Gastrocnemius medialis (tissue), 4 donors: Measurements from ENCODE around the gene TFB1M. TPM values are rescaled to one million over a fixed set of nuclear protein-coding genes. Genes with fewer than 3 reads are reported as not detected.
"Not testable (repeated sequence)": the region's sequence is repeated elsewhere in the genome, so short reads cannot be mapped to it uniquely, and the experiment has no call there.

Source experiments
- ATAC-seq, 2 donors: fragments of 150-250 bp; one replicate each; pipeline ENCODE4 v1.9.1; 2016
- DNase-seq, 2 donors: peaks; one replicate each; pipeline ENCODE4 v3.0.0-alpha.2; 2019
- H3K27ac ChIP-seq, 4 donors: fragments of 200-600 bp; sonication (generic); 1 replicate in 1 of 4; 2 replicates in 3 of 4; pipeline ENCODE4 v1.5.1; 2016 to 2018; ENCODE audit warnings: mild to moderate bottlenecking in 2 of 4, moderate library complexity in 1 of 4
- H3K27me3 ChIP-seq, 3 donors: fragments of 200-600 bp; sonication (generic) in 2 of 3; 1 replicate in 1 of 3; 2 replicates in 2 of 3; pipeline versions ENCODE4 v1.5.1 to v1.6.0; 2016 to 2019; ENCODE audit warnings: mild to moderate bottlenecking in 1 of 3, moderate library complexity in 1 of 3
- H3K36me3 ChIP-seq, 2 donors: fragments of 200-600 bp; sonication (generic) in 1 of 2; one replicate each; pipeline ENCODE4 v1.5.1; 2017 to 2018
- H3K4me1 ChIP-seq, 2 donors: fragments of 200-600 bp; sonication (generic) in 1 of 2; one replicate each; pipeline ENCODE4 v1.5.1; 2016 to 2017; ENCODE audit warnings: mild to moderate bottlenecking in 2 of 2
- H3K4me3 ChIP-seq, 4 donors: fragments of 200-600 bp; sonication (generic) in 3 of 4; 1 replicate in 1 of 4; 2 replicates in 3 of 4; pipeline ENCODE4 v1.5.1; 2016 to 2019; ENCODE audit warnings: mild to moderate bottlenecking in 2 of 4
- H3K9me3 ChIP-seq, 3 donors: fragments of 200-600 bp; sonication (generic) in 2 of 3; 1 replicate in 1 of 3; 2 replicates in 2 of 3; pipeline ENCODE4 v1.5.1; 2016 to 2019
- POLR2A ChIP-seq, 2 donors: fragments of 450-650 bp; IDR thresholded peaks; one replicate each; pipeline ENCODE4 v1.6.1; 2017; ENCODE audit warnings: antibody characterized with exemption in 2 of 2, mild to moderate bottlenecking in 2 of 2, moderate library complexity in 2 of 2
- in situ Hi-C, 4 donors: fragments of 200-750 bp; cut with MboI; loops; one replicate each; pipeline versions ENCODE4 v1.15.0 to v1.8.0; 2017; ENCODE audit warnings: low sequenced_read_pairs in 4 of 4
- intact Hi-C: fragments of 100-400 bp; cut with DNase I; formaldehyde crosslinking; loops from one replicate; pipeline ENCODE4 v1.15.1; 2023; ENCODE audit warnings: low total_unique reads
- total RNA-seq, 4 donors: library from RNA; depleted of rRNA; stranded (reverse); fragments of >200 nt; gene quantifications; one replicate each; pipeline versions ENCODE4 v1.1.0 to v1.2.3, GENCODE V29; 2016
- TF ChIP-seq, protein P1 (sequence below), 5 experiments: fragments of 450-650 bp in 3 of 5; fragments of 200-600 bp in 2 of 5; sonication (generic) in 2 of 5; IDR thresholded peaks in 4 of 5; conservative IDR thresholded peaks in 1 of 5; 1 replicate in 4 of 5; 2 replicates in 1 of 5; pipeline ENCODE4 v1.5.1; 2016 to 2019; ENCODE audit warnings: antibody characterized with exemption in 5 of 5, mild to moderate bottlenecking in 3 of 5, moderate library complexity in 3 of 5

Gene TFB1M
- total RNA-seq, 4 donors from 2014 or later: 13.4 to 34.4 (median 29.2) TPM

DNA sequence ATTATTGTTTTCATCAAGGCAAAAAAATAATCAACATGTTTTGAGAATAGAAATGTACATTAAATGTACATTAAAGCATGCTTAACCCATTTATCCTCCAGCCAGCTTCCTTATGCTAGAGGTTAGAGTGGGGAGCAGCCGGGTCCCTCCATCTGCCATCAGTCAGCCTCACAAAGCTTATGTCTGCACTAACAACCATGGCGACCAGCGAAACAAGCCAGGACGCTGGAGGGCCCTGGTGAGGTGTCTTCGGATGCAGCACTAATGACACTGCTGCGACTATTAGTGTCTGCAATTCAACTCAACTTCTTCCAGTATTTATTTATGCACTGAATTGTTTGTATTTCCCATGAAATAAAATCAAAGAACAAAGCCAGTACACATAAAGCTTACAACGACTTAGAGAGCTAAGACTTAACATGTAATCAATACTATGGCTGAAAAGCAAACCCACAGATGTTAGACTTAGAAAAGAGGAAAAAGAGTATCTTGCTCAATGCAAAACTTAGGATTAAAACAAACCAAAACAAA lies 43.7 kb downstream of the TFB1M start:
- no peaks in the 10 kb centered on the region for H3K27me3 ChIP-seq
- no peak for DNase-seq
- intact Hi-C loops: no loop called here
- H3K9me3 ChIP-seq: no peaks in the 10 kb centered on the region
- H3K4me3 ChIP-seq: no peak overlapping the region
- peaks cover 12 to 31% of the 10 kb centered on the region in 2 donors for H3K4me1 ChIP-seq
- no peak overlapping the region for H3K27ac ChIP-seq
- no peak for ATAC-seq
- no peak for TF ChIP-seq POLR2A (IDR thresholded peaks at IDR 0.05)
- TF ChIP-seq, protein P1, sequence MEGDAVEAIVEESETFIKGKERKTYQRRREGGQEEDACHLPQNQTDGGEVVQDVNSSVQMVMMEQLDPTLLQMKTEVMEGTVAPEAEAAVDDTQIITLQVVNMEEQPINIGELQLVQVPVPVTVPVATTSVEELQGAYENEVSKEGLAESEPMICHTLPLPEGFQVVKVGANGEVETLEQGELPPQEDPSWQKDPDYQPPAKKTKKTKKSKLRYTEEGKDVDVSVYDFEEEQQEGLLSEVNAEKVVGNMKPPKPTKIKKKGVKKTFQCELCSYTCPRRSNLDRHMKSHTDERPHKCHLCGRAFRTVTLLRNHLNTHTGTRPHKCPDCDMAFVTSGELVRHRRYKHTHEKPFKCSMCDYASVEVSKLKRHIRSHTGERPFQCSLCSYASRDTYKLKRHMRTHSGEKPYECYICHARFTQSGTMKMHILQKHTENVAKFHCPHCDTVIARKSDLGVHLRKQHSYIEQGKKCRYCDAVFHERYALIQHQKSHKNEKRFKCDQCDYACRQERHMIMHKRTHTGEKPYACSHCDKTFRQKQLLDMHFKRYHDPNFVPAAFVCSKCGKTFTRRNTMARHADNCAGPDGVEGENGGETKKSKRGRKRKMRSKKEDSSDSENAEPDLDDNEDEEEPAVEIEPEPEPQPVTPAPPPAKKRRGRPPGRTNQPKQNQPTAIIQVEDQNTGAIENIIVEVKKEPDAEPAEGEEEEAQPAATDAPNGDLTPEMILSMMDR (IDR thresholded peaks at IDR 0.05 in 4 of 5, conservative IDR thresholded peaks at IDR 0.05 in 1 of 5): no peak
- in situ Hi-C loops: no loop called here
- H3K36me3 ChIP-seq: no peaks in the 10 kb centered on the region

DNA sequence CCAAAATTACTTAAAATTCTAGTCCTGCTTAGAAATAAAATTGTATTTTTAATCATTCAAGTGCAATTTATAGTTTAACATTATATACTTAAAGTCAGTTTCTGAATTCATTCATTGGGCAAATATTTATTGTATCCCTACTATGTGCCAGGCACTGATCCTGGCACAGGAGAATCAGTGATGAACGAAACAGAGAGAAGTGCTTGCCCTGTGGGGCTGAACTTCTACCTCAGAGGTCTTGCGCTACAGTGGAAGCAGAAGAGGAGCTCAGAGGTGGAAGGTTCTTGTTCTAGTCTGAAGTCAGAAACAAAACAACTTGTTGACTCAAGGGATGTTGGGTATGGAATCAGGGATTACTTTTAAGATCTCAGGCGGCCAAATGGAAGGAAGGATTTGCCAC lies 44.5 kb downstream of the TFB1M start:
- Histone ChIP-seq H3K4me1 (peaks cover 13 to 27% of the 10 kb centered on the region in 2 donors), H3K27ac (no peak overlapping the region), H3K36me3 (no peaks in the 10 kb centered on the region), H3K9me3 (no peaks in the 10 kb centered on the region), H3K27me3 (no peaks in the 10 kb centered on the region), H3K4me3 (no peak overlapping the region)
- in situ Hi-C loops: no loop called here
- DNase-seq (no peak), ATAC-seq (no peak)
- intact Hi-C loops: no loop called here
- TF ChIP-seq, protein P1 (IDR thresholded peaks at IDR 0.05 in 4 of 5, conservative IDR thresholded peaks at IDR 0.05 in 1 of 5): no peak
- no peak for TF ChIP-seq POLR2A (IDR thresholded peaks at IDR 0.05)

DNA sequence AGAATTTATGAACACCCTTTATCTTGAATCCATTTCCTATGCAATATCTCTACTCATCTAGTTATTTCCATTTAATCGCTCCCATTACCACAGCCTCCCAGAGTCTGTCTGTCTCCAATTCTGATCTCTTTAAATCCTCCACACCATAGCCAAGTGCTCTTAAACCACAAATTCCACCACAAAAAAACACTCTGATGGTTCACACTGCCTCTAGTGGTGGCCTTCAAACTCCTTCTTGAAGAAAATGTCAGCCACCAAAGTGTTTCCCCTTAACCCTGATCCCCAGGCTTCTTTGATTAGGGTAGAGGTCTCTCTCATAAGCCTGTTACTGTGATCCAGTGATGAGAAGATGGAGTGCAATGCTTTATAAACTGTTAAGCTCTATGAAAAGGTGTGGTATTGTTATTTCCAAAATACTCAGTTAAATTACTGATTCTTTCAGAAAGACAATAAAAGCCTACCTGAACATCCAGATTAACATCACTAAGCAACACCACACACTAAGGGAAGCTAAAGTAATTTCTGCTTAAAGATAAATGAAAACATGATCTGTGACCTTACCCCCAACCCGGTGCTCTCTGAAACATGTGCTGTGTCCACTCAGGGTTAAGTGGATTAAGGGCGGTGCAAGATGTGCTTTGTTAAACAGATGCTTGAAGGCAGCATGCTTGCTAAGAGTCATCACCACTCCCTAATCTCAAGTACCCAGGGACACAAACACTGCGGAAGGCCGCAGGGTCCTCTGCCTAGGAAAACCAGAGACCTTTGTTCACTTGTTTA lies 46.0 kb downstream of the TFB1M start:
- H3K27me3 ChIP-seq, H3K4me3 ChIP-seq, H3K36me3 ChIP-seq, intact Hi-C loops, ATAC-seq, DNase-seq, H3K9me3 ChIP-seq, H3K27ac ChIP-seq, in situ Hi-C loops: not testable (repeated sequence)
- H3K4me1 ChIP-seq: peaks cover 13 to 14% of the 10 kb centered on the region in 2 donors
- TF ChIP-seq, protein P1 (IDR thresholded peaks at IDR 0.05 in 4 of 5, conservative IDR thresholded peaks at IDR 0.05 in 1 of 5): peak in 1 of 5 experiments; percentile 27

DNA sequence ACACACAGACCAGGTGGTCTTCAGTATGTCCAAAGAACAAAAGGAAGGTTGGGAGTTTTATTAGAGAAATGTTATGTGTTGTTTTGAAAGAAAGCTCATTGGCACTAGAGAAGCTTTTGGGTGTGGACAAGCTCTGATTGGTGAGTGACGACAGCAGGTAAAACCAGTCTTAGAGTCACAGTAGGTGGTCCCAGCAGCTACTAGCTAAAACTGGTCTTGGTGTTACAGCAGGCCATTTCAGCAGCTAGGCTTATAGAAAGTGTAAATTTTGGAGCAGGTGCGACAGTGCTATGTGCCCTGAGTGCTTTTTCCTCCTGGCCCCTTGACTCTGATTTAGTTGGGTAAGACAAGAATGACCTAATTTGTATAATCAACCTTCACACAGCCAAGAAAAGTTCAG lies 46.9 kb downstream of the TFB1M start:
- no peaks in the 10 kb centered on the region for H3K36me3 ChIP-seq
- intact Hi-C loops: no loop called here
- TF ChIP-seq, protein P1 (IDR thresholded peaks at IDR 0.05 in 4 of 5, conservative IDR thresholded peaks at IDR 0.05 in 1 of 5): no peak
- no peak for TF ChIP-seq POLR2A (IDR thresholded peaks at IDR 0.05)
- H3K4me3 ChIP-seq: no peak overlapping the region
- ATAC-seq (no peak), DNase-seq (no peak)
- H3K27ac ChIP-seq: no peak overlapping the region
- H3K4me1 ChIP-seq: peaks cover 5% of the 10 kb centered on the region in 2 donors
- no peaks in the 10 kb centered on the region for H3K27me3 ChIP-seq
- in situ Hi-C loops: no loop called here
- H3K9me3 ChIP-seq: no peaks in the 10 kb centered on the region
